ENCODE measurements around the gene MSRB3.

- TF ChIP-seq EZH2 (IDR thresholded peaks at IDR 0.05; ENCODE audit: low read length), result no peak
- TF ChIP-seq, protein P1, sequence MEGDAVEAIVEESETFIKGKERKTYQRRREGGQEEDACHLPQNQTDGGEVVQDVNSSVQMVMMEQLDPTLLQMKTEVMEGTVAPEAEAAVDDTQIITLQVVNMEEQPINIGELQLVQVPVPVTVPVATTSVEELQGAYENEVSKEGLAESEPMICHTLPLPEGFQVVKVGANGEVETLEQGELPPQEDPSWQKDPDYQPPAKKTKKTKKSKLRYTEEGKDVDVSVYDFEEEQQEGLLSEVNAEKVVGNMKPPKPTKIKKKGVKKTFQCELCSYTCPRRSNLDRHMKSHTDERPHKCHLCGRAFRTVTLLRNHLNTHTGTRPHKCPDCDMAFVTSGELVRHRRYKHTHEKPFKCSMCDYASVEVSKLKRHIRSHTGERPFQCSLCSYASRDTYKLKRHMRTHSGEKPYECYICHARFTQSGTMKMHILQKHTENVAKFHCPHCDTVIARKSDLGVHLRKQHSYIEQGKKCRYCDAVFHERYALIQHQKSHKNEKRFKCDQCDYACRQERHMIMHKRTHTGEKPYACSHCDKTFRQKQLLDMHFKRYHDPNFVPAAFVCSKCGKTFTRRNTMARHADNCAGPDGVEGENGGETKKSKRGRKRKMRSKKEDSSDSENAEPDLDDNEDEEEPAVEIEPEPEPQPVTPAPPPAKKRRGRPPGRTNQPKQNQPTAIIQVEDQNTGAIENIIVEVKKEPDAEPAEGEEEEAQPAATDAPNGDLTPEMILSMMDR (optimal IDR thresholded peaks at IDR 0.05 in 1 of 3, IDR thresholded peaks at IDR 0.05 in 1 of 3, conservative IDR thresholded peaks at IDR 0.05 in 1 of 3; ENCODE audit: extremely low read depth in 1 of 3, insufficient read depth in 2 of 3, low read length in 3 of 3), result no peak
These were observed 398 bp upstream of the MSRB3 start for GRCh38 chr12:65277994-65278575.
